HG03175 (cell line): Measurements from ENCODE around the gene ARHGEF40.

Source experiments
- ATAC-seq: cut with Tn5 transposase; IDR thresholded peaks from one replicate; pipeline ENCODE4 v1.9.1; 2021; ENCODE audit warnings: mild to moderate bottlenecking, moderate library complexity; ENCODE audit not compliant: unreplicated experiment

ARHGEF40 gene

DNA sequence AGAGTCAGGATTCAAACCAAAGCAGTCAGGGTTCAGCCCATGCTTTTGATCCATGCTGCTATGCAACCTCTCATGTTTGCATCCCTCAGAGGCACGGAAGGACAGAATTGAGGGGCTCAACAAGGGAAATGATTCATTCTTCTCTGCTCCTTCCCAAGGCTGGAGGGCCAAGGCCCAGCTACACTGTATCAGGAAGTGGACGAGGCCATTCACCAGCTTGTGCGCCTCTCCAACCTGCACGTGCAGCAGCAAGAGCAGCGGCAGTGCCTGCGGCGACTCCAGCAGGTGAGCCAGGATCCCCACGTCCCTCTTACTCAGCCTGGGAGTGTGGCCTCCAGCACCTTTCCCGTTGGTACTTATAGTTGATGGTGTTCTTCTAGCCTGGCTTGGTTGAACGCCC, 8.6 kb downstream of the ARHGEF40 start:
- ATAC-seq = no peak

DNA sequence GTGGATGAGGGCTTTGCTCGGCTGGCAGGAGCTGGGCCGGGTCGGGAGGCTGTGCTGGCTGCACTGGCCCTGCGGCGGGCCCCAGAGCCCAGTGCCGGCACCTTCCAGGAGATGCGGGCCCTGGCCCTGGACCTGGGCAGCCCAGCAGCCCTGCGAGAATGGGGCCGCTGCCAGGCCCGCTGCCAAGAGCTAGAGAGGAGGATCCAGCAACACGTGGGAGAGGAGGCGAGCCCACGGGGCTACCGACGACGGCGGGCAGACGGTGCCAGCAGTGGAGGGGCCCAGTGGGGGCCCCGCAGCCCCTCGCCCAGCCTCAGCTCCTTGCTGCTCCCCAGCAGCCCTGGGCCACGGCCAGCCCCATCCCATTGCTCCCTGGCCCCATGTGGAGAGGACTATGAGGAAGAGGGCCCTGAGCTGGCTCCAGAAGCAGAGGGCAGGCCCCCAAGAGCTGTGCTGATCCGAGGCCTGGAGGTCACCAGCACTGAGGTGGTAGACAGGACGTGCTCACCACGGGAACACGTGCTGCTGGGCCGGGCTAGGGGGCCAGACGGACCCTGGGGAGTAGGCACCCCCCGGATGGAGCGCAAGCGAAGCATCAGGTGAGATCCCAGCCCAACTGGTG, 11.5 kb downstream of the ARHGEF40 start:
- no peak for ATAC-seq

DNA sequence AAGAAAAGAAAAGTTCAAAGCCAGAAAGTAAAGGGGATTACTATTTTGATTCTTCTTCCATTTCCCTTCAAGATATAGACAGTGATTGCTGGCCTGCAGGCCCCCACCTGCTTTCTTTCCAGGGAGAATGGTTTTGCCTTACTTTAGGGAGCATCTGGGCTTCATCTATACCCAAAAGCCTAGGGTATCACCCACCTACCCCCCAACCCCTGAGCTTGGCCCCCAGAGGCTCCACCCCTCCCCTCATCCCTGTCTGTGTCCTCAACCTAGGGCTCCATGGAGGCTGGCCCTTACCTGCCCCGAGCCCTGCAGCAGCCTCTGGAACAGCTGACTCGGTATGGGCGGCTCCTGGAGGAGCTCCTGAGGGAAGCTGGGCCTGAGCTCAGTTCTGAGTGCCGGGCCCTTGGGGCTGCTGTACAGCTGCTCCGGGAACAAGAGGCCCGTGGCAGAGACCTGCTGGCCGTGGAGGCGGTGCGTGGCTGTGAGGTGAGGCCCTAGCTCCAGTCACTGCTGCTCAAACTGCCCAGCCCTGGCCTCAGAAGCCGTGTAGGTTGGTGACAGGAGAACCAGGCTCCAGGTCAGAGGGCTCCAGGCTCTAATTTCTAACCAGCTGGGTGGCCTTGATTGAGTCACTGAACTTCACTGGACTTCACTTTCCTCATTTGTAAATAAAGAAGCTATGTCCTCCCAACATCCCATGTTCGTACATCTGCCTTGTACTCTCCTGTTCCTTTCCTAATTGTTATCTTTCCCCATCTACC, 13.6 kb downstream of the ARHGEF40 start:
- no peak for ATAC-seq

DNA sequence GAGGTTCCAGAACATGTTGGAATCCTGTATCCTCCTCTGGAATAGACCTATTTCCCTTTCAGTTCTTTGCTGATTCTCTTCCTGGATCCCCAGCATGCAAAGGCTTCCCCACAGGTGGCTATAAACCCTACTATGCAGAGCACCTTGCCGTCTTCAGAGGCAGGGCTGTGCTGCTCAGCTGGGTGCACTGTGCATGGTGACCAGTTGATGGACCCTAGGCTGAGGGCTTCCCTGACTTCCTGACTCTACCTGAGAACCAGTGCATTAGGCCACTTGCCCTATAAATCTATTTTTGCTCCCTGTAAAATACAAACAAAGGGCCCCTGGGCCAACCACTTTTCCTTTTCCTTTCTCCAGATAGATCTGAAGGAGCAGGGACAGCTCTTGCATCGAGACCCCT, 14.3 kb downstream of the ARHGEF40 start:
- no peak for ATAC-seq

DNA sequence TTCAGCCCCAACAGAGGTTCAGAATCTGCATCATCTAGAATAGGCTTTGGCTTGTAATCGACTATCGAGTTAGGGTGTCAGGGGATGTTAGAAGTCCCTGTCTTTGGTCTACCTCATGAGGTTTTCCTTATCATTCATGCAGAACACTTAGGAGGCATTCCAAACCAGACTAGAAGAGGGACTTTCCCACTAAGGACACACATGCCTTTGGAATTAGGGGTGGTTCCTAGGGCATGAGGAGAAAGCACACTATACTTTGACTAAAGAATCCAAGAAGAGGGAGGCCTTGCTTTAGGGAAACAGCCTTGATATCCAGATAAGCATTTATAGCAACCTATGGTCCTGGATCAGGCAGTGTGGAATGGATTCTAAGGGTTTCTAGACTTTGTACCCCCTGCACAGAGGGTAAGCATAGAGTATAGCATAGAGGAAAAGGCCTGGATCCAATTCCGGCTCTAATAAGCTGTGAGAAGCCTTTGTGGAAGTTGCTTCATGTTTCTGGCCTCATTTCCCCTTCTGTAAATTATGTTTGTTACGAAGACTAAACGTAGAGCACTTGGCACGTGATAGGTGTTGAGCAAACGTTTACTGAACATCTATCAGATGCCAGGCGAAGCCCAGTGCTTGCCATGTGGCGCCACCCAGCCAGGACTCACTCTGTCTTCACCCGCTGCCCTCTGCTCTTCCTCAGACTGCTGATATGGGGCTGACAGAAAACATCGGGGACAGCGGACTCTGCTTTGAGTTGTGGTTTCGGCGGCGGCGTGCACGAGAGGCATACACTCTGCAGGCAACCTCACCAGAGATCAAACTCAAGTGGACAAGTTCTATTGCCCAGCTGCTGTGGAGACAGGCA, 15.1 kb downstream of the ARHGEF40 start:
- no peak for ATAC-seq

DNA sequence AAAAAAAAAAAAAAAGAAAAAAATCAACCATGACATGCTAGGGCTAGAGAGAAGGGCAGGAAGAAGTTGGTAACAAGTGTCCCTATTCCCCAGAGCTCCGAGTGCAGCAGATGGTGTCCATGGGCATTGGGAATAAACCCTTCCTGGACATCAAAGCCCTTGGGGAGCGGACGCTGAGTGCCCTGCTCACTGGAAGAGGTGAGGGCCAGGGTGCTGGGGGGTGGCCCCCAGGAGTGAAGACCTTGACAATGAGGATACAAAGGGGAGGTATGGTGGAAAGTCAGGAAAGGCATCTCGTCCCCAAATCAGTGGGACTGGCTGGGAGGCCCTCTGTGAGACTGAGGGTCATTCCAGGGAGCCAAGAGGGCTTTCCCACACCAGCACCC, 16.8 kb downstream of the ARHGEF40 start:
- ATAC-seq = no peak

DNA sequence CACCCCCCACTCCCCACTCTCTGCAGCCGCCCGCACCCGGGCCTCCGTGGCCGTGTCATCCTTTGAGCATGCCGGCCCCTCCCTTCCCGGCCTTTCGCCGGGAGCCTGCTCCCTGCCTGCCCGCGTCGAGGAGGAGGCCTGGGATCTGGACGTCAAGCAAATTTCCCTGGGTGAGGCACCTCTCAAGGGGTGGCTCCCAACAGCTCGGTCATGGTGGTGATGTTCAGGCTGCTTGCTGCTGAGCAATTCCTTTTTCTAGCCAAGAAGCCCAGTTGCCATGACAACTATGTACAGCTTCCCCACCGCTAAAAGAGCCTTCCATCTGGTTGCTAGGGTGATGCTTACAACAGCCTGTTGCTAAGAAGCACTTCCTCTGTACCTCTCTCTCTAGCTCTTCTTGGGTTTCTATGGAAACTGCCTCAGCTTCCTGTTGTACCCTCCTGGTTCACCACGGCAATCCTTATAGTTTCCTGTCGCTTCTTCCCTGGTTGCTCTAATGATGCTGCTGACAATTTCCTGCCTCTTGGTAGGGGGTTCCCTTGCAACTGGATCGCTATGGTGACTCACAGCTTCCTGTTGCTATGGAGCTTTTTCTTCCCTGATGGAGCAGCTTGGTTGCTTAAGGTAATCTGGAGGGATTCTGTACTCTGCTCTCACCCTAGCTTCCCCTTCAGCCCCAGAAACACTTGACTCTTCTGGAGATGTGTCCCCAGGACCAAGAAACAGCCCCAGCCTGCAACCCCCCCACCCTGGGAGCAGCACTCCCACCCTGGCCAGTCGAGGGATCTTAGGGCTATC, 17.4 kb downstream of the ARHGEF40 start:
- ATAC-seq = peak; percentile 83

DNA sequence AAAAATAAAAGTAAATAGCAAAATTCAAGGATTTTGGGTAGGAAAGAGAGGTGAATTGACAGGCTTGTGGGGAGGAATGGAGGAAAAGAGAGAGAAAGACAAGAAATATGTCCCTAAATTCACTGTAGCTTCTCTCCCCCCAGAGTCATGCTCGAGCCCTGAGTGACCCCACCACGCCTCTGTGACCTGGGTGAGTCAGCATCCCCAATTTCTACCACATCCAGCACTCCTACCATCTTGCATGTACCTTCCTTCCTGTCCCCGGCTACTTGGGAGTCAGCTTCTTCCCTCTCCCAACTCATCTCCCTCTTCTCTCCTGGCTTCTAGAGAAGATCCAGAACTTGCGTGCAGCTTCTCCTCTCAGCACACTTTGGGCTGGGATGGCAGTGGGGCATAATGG, 18.6 kb downstream of the ARHGEF40 start:
- no peak for ATAC-seq

DNA sequence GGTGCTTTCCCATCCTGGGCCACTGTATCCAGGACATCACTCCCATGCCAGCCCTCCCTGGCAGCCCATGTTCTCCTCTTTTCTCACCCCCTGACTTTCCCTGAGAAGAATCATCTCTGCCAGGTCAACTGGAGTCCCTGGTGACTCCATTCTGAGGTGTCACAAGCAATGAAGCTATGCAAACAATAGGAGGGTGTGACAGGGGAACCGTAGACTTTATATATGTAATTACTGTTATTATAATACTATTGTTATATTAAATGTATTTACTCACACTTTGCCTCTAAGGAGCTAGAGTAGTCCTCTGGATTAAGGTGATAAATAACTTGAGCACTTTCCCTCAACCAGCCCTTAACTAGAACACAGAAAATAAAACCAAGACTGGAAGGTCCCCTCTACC, 19.2 kb downstream of the ARHGEF40 start:
- ATAC-seq = no peak

DNA sequence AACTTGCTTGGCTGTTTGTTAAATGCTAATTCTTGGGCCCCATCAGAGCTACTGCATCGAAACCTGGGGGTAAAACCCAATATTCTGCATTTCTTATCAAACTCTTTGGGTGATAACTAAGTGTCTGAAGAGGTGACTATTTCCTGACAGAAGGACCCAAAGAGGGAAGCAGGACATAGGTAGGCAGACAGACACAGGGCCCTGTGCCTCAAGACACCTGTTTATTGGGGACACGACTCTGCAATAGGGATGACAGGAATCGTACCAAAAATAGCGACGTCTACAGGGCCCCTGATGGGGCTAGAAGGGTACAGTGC, 19.7 kb downstream of the ARHGEF40 start:
- ATAC-seq = no peak

DNA sequence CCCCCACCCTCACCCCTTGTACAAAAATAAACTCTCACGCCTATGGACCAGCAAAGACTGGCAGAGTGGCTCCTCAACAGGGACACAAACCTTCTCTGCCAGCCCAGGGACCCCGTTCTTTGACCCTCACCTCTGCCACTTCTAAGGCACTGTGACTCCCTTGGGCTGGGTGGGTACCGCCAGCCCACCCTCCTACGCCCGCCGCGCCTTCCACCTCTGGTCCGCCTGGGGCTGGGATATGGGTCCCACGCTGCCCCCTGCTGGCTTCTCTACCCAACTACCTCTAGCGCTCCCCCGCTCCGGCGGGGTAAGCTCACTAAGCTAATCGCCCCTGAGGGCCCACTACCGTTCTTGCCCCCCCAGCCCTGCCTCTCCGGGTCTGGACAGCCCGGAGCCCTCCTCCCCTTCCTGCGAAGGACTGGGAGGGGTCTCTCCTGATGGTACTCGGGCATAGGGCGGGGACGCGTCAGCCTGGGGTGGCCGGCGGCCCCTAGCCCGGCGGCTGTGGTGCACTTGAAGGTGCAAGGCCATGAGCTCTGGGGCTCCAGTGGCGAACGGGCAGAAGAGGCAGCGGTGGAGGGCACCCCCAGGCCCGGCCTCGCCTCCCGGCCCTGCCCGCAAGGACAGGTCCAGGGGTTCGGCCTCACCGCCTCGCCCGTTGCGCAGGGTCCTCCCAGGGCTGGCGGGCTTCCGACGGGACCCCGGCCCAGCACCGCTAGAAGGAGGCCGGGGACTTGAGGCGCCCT, 20.3 kb downstream of the ARHGEF40 start:
- no peak for ATAC-seq

DNA sequence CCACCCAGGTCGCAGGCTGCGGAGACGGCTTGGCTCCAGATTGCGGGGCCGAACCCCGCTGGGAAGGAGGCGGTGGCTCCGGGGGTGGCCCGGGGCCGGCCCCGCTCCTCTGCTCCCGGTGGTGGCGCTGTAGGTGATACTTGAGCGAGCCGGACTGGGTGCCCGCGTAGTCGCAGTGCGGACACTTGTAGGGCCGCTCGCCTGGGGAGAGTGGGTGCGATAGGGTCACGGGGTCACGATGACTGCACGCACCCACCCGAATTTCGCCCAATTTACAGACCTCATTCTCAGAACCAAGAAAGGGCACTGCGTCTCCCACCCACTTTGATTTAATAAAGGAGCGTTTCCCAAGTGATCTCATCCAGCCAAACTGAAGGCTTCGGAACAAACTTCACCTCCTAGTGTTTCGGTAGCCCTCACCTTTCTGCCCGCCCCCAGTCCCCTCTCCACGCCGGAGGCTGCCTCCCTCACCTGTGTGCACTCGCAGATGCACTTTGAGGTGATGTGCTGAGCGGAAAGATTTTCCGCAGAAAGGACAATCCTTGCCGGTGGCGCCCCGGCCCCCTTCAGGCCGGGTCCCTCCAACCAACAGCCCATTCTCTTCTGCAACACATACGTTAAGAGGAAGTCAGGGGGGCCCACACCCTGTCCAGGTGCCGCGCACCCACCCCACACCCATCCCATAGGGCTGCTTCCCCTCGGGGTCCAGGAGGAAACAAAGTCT, 21.0 kb downstream of the ARHGEF40 start:
- no peak for ATAC-seq

DNA sequence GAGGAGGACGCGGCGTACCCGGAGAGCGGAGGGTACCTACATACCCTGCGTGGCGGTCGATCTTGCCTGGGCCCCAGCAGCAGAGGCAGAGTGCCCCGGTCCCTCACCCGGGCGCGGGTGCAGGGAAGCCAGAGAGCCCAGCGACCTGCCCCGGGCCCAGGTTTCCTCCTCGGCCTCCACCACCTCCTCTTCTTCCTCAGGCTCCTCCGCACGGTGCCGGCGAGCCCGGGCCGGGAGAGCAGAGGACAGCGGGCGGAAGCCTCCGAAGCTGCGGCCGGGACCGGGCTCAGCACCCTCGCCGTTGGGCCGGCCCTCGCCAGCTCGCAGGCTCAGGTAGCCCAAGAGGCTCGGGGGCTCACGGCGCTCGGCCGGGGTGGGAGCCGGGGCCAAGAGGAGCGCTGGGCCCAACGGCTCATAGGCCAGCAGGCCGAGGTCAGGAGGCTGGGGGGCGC, 21.7 kb downstream of the ARHGEF40 start:
- no peak for ATAC-seq

DNA sequence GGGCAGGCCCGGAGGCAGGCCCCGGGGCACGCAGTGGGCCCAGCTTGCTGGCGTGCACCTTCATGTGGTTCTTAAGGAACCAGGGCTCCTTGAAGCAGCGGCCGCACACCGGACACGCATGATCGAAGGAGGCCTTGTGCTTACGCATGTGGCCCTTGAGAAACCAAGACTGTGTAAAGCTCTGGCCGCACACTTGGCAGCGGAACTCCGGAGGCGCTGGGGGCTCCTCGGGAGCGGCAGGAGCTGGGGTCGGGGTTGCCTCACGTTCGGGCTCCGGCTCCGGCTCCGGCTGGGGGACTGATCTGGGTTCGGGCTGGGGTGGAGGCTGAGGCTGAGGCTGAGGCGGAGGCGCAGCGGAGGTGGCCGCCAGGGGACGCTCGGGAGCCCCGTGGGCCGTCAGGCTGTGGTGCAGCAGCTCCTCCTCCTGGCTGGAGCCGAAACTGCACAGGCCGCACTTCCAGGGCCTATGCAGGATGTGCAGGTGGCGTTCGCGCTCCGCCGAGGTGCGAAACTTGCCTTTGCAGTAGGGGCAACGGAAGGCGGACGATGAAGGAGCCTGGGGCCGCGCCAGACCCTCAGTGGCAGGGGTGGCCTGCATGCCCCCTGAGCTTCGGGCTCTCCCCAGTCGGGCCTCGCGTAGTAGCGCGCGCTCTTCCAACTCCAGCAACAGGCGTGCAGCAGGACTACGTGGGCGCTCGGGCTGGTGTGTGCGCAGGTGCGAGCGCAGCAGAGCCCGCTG, 22.3 kb downstream of the ARHGEF40 start:
- peak; percentile 82 for ATAC-seq

DNA sequence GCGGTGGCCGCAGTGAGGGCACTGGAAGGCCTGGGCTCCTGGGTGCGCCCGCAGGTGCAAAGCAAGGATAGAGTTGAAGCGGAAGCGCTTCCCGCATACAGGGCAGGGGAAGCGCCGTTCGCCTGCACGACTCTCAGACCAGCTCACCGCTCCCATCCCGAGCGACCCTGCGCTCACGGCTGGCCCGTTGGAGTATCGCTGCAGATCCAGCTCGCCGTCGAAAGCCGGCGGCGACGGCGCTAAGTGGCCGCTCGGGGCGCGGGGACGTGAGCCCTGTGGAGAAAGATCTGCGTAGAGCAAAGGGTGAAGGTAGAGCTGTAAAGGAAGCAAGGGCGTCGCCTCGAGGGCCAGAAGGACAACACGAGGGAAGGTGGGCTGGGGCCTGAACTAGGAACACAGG, 22.9 kb downstream of the ARHGEF40 start:
- no peak for ATAC-seq

DNA sequence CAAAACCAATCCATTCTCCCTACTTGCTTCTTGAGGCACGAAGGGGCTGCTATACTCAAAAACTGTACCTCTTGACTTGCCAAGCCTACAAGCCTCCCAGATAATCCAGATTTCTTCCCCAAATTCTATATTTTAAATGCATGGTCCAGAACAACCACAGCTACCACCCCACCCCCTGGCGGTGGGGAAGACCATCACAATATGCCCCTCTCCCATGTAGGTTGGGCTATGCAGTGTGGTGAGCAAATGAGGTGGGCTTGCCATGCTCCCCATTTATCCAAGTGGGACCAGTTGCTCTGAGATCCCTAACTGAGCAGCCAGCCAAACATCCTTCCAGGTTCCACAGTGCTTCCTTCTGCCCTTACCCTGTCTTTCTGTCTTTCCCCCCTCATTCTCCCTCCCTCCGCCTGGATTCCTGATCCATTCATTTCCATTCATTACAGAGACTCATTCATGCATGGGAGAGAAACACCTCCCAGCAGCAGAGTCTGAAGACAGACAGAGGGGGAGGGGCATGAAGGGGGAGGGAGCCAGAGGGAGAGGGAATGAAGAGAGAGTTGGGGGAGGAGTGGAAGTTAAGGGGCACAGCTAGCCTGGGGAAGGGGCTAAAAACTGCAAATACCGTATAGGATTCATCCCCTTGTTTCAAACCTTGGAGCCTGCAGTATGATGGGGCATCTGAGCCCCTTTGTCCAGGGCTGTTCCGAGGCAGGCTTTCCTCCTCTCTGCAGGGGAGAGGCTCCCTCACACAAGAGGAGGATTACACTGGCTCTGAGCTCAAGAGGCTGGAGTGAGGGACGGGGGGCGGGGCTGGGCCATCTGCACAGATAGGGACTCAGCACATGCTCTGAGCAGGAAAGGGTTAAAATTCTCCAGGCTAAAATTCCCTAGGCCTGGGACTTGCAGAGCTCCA, 23.9 kb downstream of the ARHGEF40 start:
- ATAC-seq = no peak

DNA sequence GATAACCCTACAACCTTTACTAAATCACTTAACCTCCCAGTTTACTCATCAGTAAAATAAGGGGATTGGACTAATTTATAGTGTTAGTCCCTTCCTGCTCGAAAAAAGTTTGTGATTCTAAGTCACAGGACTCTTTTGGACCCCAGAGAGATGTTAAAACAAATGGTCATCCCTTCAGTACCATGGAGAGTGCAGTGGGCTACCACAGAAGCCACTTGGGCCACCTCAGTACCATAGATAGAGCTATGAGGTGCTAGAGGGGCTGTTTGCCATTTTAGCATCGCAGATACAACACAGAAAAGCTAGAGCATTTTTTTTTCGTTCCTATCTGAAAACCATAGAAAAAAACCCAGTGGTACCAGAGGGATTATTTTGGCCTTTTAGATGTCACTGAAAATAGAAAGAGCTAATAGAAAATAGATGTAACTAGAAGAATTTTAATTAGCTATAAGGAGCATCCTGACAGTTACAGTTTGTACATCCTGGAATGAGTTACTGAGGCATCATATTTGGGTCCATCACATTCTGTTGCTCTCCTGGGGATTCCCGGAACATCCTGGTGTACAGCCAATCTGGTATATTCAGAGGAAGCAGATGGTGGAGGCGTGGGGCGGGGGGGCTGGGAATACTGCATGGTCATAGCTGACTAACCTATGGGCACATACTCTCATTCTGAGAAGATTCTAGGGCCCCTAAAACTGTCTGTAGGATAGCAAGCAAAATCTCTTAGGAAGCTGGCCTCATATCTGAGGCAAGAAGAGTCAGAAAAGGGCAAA, 25.5 kb downstream of the ARHGEF40 start:
- ATAC-seq = no peak
